HG03135 (cell line): ENCODE data around the gene LTBP2.
"Not testable (repeated sequence)": the region's sequence is repeated elsewhere in the genome, so short reads cannot be mapped to it uniquely, and the experiment has no call there.

Experiments used
- ATAC-seq: cut with Tn5 transposase; IDR thresholded peaks from one replicate; pipeline ENCODE4 v1.9.1; 2021; ENCODE audit warnings: mild to moderate bottlenecking, moderate library complexity; ENCODE audit not compliant: unreplicated experiment

LTBP2 gene

DNA sequence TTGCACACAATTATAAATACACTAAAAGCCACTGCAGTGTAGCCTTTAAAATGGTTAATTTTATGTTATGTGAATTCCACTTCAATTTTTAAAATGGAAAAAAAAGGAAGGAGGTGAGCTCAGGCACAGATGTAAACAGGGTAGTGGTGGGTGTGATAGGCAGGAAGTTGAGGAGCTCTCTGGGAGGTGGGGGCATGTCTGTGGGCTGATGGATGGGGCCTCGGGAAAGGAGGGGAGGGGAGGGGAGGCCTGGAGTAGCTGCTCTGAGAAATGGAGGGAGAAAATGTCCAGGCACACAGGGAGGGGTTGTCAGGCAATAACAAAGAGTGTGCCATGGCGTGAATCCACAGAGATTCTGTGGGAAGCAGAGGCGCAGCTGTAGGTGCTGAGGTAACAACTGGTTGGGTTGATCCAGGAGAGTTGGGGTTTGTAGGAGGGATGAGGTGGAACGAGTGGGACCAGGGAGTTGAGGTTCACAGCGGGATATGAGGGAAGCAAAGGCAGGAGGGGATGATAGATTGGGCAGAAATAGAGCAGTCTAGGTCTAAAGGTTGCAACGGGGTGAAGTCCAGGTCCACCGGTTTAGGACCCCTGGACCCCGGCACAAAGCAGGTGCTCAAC is 57.2 kb downstream of the LTBP2 start:
- no peak for ATAC-seq

DNA sequence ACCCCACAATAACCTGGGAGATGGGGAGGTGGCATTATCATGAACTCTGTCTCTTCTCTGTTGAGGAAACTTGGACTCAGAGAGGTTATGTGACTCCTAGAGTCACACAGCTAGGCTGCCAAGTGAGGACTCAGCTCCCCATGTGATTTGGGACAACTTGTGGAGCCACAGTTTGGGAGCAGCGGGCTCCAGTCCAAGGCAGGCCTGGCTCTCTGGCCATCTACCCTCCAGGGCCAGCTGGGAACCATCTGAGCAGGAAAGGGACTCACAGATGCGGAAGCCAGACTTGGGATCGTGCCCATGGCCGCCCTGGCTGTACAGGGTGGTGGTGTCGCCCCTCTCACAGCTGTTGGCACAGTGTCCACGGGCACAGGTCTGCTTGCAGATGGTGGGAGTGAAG is 59.4 kb downstream of the LTBP2 start:
- no peak for ATAC-seq

DNA sequence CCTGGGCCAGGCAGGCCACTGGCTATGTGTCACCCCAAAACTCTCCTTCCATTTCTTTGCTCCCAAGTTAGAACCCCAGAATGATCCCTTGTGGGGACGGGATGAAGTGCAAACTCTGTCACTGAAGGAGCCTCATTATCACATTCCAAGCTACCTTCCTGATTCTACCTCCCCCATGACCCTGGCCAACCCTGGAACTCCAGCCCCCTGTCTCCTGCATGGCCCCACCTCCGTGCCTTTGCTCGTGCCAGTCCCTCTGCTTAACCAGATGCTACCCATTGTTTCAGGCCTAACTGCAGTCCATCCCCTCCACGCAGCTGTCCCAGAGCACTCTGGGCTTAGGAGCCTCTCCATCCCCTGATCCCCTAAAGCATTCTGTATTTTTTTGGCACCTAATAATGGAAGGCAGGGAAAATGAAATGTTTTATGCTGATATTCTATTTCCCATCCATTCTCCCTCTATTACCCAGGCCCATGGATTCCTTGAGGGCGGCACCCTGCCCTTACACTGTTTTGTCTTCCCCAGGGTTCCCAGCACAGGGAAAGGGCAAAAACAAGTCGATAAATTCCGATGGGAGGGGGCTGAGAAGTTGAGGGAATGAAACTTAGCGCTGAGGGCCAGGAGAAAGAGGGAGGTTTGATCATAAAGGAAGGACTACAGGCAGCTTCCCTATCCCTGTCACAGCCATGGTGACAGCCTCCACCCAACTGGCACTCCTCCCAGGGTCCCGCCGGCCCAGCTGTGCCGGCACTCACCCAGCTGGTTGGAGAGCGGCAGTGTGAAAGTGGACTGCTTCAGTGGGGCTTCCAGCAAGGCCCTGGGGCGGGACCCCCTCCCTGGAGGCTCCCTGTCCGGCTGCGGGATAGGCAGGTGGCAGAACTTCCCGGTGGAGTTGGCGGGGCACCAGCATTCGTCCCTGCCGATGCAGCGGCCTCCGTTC is 60.3 kb downstream of the LTBP2 start:
- no peak for ATAC-seq

DNA sequence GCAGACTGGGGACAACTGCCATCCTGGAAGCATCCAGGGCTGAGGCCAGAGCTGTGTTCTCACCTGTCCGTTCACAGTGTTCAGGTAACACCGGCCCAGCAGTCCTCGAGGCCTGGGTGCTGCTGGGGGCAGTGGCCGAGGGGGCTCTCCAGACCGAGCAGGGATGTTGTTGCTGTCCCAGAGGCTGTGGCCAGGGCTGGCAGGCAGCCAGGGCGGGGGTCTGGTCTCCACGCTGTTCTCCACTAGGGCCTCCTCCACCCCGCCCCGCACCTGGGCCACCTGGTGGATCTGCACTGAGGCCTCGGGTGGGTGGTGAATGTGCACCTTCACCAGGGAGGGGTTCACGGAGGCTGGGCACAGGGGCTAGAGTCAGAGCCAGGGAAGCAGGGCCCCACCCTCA is 61.0 kb downstream of the LTBP2 start:
- no peak for ATAC-seq

DNA sequence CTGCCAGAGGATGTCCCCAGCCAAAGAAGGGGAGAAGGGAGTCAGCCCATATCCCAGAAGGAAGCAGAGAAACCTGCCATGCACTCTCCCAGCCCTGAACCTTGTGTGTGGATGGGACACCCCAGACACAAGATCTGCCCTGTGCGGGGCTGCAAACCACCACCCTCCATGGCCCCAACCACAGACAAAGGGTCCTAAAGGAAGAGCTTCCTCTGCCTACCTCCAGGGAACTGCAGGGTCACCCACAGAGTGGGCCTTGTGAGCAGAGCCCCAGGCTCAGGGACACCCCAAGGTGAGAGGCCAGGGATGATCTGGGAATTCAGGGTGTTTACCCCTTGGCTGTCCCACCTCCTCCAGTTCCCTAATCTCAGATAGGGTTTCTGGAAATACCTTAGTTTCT is 62.0 kb downstream of the LTBP2 start:
- no peak for ATAC-seq

DNA sequence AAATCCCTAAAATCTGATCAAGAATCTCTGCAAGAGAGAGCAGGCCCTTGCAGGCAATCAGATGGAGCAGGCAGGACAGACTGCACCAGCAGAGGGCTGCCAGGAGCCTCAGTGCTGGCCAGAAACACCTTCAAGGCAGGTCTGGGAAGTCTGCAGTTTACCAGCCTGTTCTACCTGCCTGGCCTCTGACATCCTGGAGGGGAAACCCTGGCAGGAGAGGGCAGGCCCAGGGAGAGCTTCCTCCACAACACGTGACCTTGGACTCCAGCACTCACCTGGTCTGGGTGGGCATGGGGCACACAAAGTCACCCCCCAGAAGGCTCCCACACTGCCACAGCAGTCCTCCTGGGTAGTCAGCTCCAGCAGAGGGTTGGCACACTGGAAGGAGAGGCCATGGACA is 62.4 kb downstream of the LTBP2 start:
- ATAC-seq: no peak

DNA sequence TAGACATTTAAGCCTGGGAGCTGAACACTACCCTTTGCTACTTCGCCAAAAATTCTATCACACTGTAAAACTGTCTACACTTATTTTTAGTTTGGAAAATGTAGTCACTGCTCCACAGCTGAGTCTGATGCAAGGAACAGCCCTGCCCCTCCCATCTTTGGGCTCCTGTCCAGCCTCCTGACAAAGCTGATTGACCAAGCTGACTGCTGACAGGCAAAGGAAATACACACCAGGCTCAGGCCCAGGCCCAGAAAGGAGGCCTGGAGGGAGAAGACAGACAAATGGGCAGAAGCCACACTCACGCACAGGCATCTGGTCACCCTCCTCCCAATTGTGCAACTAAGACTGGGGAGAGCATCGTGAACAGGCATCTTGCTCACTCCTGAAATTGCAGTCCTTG is 63.2 kb downstream of the LTBP2 start:
- no peak for ATAC-seq

DNA sequence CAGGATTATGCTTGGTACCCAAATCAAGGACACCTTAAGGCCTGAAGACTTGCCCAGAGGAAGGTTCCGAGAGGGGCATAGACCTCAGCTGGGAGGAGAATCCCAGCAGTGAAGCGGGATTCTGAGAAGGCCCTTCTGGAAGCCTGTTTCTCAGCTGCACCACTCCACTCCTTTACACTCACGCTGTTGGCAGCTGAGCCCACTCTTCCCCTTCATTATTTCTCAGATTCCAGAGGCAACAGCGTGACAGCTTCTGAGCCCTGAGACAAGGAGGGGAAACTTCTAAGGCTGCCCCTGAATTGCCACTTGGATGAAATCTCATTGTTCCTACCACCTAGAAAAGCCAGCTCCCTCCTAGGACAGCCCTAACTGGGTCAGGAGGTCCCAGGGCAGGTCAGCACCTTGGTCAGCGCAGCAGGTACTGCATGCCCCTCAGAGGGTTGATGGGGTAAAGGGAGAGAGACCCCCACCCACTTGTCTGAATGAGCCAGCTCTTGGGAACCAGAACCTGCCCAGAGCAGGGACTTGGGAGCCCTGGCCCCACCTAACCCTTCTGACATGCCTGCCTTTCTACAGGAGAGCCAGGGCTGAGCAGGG is 64.6 kb downstream of the LTBP2 start:
- ATAC-seq: no peak

DNA sequence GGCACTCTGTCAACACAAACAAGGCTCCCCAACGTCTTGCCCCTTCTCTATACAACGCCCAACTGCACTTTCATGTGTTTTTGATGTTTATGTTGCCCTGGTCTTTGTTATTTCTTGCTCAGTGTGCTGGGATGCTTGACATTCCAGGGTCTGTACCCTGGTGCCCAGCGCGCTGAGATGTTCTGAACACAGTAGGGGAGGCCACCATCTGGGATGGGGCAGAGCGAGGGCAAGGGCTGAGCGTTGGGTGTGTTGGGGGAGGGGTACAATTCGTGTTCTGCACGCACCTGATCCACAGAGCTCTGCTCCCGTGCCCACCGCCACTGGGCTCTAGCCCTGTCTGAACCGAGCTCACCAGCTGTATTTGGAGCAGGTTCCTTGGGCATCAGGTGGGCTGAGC is 65.6 kb downstream of the LTBP2 start:
- no peak for ATAC-seq

DNA sequence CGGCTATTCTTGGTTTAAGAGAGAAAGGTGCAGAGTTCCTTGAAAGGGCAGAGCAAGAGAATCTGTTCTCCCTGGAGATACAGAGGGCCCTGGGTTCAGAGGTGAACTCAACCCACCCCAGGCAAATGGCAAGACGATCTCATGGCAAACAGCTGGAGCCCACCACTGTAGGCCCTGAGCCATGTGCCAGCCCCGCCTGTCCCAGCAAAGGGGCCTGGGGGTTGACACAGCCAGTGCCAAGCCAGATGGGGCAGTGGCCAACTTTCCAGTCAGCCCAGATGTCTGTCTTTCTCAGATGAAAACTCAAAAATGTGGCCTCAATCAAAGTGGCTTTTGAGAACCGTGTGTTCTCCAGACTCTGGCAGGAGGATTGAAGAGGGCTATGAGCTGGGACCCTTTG is 66.7 kb downstream of the LTBP2 start:
- no peak for ATAC-seq

DNA sequence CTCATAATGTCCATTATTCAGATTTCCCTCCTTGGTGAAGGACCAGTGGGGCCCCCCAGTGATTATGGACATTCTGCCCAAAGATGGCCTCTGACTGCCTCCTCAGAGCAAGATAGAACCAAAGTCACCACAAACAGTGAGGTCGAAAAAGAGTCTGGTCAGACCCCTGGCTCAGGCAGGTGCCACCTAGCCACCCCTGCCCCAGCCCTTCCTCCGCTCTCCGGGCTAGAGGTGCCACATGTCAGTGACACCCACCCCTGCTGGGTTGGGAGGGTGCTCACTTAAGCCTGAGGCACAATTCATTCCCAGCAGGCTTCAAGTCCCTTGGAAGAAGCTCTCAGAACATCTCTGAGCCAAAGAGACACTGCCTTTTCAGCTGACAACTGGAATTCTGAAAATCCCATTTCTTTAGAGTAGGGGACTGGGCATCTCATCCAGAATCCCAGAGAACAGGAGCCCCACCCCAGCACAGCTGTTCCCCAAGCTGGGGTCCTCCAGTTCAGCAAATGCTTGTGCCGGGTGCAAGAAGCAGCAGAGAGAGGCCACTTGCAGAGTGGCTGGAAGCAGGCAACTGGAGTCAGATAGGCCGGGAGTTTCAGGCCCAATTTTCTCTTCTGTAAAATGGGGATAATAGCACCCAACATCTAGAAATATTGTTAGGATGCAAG is 68.1 kb downstream of the LTBP2 start:
- no peak for ATAC-seq

DNA sequence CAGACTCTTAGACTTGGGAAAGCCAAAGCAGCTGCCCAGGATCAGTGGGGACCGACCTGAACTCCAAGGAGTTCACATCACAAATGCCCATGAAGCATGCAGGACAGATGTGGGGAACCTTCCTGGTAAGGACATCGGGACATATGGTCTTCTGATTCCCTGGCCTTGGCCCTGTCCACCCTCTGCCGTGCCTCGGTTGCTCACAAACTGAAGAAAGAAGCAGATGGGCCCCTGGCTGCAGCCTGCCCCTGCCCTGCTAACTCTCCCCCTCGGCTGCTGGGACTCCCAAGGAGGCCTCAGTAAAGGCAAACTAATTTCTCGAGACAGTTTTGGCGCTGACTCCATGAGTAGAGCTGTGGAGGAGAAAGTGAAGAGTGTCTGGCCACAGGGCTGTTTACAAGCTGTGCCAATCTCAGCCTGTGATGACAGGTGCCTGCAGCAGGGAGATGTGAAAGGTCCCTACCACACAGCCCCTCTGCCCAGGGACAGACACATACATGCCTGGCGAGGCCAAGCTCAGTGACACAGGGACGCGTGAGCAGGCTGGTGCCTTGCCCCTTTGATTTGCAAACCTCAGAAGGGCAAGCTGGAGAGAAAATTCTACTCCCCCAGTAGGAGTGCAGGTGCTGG is 69.9 kb downstream of the LTBP2 start:
- no peak for ATAC-seq

DNA sequence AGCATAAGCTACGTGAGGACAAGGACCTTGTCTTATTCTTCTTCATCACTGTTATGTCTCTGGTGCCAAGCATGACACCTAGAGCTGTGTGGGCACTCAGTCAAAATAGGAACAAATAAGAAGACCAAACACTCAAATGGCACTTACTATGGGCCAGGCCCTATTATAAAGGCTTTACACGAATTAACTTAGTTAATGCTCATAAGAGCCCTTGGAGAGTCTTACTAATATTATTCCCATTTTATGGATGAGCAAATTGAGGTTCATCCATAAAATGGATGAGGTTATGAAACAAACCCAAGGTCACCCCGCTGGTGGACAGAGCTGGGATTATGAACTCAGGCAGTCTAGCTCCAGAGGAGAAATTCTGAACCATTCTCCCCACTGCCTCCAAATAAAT is 70.8 kb downstream of the LTBP2 start:
- ATAC-seq: no peak

DNA sequence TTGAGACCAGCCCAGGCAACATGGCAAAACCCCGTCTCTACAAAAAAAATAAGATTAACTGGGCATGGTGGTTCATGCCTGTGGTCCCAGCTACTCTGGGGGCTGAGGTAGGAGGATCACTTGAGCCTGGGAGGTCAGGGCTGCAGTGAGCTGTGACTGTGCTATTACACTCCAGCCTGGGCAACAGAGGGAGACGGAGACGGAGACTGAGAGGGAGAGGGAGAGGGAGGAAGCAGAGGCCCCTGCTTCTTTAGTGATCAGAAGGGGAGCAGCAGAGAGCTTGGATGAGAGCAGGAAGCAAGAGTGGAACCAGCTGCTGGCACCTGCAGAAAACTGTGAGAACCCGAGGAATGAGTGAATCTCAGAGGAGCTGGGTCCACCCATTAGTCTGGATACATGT is 72.5 kb downstream of the LTBP2 start:
- no peak for ATAC-seq

DNA sequence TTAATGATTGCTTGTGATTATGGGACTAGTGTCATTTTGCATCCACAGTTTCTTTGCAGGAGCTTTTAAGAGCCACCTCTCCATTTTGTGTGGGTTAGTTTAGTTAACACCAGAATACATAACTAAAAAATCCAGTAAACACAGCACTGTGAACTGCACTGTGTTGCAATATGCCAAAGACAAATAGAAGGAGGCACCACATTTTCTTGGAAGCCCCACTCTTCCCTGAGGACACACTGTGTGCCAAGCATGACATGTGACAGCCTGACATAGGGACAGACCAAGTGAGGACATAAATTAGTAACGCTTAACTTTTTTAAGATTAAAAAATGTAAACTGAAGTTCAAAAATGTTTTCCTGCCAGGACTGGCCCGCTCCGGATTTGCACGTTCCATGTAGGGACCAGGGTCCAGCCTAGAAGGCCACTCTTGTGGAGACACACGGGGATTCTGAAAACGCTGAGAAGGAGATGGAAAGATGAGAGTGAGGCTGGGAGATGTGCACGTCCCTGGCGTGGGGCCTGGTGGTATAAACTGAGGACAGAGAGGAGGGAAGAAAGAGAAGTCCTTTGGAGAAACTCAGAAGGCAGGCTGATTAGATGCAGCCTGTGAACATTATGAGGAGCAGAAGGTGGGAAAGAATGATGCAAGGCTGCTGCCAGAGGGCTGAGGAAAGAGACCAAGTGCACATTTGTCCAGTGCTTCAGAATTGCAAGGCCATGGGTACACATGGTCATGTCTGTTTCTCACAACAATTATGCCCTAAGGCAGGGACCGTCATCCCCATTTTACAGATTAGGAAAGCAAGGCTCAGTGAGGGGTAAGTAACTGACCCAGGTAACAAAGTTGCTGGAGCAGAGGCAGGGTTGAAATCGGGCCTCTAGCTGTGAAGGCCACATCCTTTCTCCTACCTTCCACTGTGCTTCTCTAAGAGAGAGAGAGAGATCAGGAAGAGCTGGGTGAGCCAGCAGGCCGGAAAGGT is 73.3 kb downstream of the LTBP2 start:
- no peak for ATAC-seq

DNA sequence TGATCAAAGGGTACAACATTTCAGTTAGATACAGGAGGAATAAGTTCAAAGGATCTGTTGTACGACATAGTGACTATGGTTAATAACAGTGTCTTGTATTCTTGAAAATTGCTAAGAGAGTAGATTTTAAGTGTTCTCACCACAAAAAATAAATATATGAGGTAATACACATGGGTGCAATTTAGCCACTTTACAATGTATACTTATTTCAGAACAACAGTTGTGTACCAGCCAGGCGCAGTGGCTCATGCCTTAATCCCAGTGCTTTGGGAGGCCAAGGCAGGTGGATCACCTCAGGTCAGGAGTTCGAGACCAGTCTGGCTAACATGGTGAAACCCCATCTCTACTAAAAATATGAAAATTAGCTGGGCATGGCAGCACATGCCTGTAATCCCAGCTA is 75.7 kb downstream of the LTBP2 start:
- not testable (repeated sequence) for ATAC-seq

DNA sequence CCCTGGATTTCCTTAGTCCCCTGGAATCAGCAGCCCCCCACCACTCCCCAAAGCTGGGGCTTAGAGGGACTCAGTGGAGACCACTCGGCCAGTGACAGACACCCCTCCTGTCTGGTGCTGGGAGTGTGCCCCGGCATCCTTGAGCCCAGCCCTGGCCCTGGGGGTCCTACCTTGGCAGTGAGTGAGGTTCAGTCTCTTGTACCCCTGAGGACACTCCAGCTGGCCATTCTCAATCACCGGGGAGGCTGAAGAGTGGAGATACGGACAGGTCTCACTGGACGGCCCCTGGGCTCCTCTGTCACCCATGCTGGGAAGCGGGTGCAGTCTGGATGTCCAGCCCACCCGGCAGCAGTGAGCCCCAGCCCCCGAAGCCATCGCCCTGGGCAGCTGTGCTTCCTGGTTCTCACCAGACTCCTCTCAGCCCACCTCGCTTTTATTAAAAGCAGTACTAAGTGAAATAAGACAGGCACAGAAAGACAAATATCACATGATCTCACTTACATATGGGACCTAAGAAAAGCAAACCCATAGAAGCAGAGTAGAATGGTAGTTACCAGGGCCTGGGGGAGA is 76.2 kb downstream of the LTBP2 start:
- ATAC-seq: no peak

DNA sequence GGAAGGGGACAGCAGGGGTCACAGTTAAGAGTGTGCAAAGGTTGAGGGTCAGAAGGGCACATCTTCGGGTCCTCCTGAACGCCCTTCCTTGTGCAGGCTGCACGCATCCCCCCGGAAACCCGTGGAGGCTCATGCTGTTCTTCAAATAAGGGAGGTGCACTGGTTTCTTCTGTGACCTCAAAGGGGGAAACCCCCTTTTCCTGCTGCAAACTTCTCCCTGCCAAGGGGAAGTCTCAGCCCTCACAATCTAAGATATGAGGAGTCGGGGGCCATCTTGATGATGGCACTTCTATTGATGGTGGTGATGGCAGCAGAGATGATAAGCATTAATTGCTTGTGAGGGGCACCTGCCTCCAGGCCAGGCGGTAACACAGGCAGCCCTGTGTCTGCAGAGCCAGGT is 78.5 kb downstream of the LTBP2 start:
- ATAC-seq: no peak

DNA sequence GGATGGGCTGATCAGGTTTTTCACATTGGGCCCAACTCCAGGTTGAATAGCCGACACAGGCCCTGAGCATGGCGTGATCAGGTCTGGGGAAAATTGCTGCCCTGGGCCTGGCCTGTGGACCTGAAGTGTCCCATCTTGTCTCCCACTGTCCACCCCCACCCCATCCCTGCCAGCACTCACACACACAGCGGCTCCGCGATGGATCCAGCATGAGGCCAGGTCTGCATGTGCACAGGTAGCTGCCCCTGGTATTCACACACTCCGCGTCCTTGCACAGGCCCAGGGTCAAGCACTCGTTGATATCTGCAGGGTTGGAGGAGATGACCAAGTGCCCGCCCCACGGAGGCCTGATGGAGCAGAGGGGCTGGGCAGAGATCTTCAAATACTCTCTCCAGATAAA is 79.8 kb downstream of the LTBP2 start:
- no peak for ATAC-seq

DNA sequence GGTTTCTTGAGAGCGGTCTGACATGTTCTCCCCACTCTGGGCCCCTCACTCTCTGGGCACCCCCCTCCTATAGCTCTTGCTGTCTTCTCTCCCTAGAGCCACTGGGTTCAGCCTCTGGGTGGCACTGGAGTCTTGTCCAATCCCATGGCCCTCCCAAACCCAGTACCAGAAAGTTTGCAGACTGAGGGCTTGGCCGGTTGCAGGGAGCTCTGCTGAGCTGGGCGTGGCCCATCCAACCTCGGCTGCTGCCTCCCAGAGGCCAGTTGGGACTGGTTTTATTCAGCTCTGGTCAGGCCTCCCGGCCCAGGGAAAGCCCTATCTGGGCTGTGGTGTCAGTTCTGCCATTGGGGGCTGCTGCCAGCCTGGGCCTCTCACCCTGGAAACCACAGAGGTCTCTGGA is 80.6 kb downstream of the LTBP2 start:
- no peak for ATAC-seq
